ENCODE measurements around the gene ANGPTL3.
A peak's percentile ranks its signal among the peaks of the same experiment; 100 is the strongest.
"Not testable (repeated sequence)": the region's sequence is repeated elsewhere in the genome, so short reads cannot be mapped to it uniquely, and the experiment has no call there.

ANGPTL3 gene, protein sequence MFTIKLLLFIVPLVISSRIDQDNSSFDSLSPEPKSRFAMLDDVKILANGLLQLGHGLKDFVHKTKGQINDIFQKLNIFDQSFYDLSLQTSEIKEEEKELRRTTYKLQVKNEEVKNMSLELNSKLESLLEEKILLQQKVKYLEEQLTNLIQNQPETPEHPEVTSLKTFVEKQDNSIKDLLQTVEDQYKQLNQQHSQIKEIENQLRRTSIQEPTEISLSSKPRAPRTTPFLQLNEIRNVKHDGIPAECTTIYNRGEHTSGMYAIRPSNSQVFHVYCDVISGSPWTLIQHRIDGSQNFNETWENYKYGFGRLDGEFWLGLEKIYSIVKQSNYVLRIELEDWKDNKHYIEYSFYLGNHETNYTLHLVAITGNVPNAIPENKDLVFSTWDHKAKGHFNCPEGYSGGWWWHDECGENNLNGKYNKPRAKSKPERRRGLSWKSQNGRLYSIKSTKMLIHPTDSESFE

DNA sequence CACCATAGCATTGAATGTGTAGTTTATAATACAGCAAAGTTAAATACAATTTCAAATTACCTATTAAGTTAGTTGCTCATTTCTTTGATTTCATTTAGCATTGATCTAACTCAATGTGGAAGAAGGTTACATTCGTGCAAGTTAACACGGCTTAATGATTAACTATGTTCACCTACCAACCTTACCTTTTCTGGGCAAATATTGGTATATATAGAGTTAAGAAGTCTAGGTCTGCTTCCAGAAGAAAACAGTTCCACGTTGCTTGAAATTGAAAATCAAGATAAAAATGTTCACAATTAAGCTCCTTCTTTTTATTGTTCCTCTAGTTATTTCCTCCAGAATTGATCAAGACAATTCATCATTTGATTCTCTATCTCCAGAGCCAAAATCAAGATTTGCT, at the start of gene ANGPTL3:
Gene ANGPTL3, plus strand, starts transcription at position 240 of the 400 bp plus-strand sequence. Its CDS starts 47 bp downstream, at position 287.
- no peak for DNase-seq (ENCODE audit: low spot score)

DNA sequence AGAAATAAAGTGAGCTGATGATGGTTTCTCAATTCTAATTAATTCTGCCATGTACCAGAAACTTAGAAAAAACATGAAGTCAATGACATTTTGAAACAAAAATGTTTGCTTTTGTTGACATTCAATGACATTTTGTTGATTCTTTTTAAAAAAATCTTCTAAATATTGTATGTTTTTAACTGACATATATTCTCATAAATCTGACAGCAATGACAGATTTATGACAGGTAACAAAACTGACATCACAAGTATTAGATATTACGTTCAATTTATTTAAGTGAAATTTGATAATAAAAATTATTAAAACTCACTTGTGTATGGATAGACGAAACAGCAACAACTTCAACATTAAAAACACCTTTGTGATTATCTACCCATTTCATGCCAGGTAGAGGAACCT, 36.0 kb upstream of the ANGPTL3 start:
- no peak for DNase-seq (ENCODE audit: low spot score)

DNA sequence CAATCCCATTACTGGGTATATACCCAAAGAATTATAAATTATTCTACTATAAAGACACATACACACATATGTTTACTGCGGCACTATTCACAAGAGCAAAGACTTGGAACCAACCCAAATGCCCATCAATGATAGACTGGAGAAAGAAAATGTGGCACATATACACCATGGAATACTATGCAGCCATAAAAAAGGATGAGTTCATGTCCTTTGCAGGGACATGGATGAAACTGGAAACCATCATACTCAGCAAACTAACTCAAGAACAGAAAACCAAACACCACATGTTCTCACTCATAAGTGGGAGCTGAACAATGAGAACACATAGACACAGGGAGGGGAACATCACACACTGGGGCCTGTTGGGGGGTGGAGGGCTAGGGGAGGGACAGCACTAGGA, 30.1 kb upstream of the ANGPTL3 start:
- DNase-seq (ENCODE audit: low spot score), result not testable (repeated sequence)

DNA sequence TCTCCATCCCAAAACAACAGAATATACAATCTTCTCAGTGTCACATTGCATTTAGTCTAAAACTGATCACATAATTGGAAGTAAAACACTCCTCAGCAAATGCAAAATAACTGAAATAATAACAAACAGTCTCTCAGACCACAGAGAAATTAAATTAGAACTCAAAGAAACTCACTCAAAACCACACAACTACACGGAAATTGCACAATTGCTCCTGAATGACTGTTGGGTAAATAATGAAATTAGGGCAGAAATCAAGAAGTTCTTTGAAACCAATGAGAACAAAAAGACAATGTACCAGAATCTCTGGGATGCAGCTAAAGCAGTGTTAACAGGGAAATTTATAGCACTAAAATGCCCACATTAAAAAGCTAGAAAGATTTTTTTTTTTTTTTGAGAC, 29.4 kb upstream of the ANGPTL3 start:
- DNase-seq (ENCODE audit: low spot score), result not testable (repeated sequence)

DNA sequence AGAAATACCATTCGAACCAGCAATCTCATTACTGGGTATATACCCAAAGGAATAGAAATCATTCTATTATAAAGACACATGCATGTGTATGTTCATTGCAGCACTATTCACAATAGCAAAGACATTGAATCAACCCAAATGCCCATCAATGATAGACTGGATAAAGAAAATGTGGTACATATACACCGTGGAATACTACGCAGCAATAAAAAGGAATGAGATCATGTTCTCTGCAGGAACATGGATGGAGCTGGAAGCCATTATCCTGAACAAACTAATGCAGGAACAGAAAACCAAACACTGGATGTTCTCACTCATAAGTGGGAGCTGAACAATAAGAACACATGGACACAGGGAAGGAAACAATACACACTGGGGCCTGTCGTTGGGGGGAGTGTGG, 25.8 kb upstream of the ANGPTL3 start:
- DNase-seq (ENCODE audit: low spot score), result not testable (repeated sequence)

DNA sequence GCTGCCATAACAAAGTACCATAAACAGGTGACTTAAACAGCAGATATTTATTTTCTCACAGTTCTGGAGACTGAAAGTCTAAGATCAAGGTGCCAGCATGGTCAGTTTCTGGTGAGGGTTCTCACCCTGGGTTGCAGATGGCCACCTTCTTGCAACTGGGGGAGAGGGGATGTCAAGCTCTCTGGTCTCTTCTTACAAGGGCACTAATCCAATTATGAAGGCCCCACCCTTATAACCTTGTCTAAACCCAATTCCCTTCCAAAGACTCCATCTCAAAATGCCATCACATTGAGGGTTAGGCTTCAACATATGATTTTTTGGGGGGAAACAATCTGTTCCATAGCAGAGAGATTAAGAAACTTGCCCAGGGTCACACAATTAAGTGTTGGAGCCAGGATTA, 24.8 kb upstream of the ANGPTL3 start:
- no peak for DNase-seq (ENCODE audit: low spot score)

DNA sequence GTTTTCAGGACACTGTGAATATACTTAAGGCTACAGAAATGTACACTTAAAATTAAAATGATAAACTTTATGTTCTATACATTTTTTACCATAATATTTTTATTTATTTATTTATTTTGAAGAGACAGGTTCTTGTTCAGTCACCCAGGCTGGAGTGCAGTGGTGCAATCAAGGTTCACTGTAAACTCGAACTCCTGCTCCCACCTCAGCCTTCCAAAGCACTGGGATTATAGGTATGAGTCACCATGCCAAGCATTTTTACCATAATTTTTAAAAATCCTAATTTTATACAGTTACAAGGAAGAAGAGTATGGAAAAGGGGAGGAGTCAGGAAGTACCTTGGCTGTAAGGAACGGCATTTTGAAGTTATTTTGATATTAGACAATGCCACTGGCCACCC, 23.6 kb upstream of the ANGPTL3 start:
- no peak for DNase-seq (ENCODE audit: low spot score)

DNA sequence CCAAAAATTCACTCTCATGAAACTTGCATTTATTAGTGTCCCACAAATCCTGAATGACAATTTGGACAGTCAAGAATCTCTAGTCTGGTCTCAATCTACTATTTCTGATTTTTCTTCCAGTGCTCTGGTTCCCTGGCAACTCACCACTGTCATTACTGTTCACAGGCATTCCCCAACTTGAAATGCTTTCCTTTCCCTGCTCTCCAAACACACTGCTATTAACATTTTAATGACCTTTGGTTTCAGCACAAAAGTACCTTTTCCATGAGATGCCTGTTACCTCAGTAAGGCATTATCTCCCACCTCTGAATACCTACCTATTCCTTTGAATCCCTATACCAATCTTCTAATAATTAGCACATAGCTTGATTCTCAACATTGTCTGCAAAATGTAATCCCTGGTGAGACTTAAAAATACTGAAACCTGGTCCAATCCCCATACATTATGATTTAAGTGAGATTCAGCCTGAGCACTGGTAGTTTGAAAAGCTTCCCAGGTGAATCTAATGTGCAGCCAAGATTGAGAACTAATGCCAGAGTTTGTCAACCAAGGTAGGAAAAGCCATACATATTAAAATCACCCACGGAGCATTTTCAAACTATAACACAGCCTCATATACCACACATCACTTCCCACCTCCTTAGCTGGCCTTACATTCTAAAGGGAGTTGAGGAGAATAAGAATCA, 11.7 kb upstream of the ANGPTL3 start:
- no peak for DNase-seq (ENCODE audit: low spot score)

DNA sequence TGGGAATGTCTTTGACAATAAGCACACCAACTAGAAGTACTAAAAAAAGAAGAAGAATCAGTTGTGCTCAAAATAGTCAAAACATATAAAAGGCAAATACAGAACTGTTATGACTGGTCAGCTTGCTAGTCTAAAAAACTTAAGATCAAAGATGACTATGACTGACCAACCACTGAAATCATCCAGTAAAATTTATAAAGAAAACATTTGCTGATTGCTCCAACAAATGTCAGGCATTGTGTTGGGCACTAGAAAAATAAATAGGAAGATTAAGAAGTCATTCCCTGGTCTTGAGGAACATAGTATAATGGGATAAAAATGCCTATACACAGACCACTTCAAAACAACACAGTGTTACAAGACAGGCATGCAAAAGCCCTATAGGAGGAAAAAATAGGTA, 9.3 kb upstream of the ANGPTL3 start:
- DNase-seq (ENCODE audit: low spot score), result no peak

DNA sequence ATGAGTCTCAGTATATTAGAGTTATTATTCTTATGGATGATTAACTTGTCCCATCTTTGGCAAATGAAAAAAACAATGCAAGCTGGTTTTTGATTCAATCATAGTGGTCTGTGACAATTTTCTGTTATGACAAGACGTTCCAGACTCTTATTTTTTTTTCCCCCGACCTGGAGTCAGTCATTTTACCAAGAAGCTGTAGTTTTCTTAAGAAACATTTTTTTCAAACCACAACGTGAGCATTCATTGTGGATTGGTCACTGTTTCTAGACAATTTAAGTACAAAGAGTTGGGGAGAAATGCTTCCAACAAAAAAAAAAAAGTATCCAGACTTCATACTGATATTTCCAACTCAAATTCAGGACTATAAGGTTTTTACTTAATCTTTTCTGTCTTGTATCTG, 8.0 kb upstream of the ANGPTL3 start:
- no peak for DNase-seq (ENCODE audit: low spot score)

DNA sequence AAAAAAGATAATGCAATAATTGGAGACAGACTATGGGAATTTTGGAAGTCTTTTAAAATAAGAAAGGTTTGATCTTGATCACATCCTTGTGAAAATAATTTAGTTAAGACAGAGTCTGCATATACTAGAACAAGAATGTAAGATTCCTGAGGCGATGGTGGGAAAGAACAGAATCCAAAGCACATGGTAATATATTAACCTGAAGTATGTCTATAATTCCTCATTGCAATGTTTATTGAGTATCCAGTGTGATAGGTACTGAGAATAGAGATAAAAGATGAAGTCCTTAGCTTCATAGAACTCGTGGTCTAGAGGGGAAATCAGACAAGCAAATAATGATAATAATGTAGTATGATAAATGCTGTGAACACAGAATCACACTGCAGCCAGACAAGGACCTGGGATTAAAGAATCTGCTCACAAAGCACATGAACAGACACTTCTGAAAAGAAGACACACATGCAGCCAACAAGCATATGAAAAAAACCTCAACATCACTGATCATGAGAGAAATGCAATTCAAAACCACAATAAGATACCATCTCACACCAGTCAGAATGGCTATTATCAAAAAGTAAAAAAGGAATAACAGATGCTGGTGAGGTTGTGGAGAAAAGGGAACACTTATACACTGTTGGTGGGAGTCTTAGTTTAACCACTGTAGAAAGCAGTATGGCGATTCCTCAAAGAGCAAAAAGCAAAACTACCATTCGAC, 6.9 kb upstream of the ANGPTL3 start:
- no peak for DNase-seq (ENCODE audit: low spot score)

DNA sequence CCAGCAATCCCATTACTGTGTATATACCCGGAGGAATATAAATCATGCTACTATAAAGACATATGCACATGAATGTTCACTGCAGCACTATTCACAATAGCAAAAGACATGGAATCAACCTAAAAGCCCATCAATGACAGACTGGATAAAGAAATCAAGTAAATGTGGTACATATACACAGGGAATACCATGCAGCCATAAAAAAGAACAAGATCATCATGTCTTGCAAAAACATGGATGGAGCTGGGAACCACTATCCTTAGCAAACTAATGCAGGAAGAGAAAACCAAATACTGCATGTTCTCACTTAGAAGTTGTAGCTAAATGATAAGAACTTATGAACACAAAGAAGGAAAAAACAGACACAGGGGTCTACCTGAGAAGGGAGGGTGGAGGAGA, 6.4 kb upstream of the ANGPTL3 start:
- DNase-seq (ENCODE audit: low spot score), result no peak

DNA sequence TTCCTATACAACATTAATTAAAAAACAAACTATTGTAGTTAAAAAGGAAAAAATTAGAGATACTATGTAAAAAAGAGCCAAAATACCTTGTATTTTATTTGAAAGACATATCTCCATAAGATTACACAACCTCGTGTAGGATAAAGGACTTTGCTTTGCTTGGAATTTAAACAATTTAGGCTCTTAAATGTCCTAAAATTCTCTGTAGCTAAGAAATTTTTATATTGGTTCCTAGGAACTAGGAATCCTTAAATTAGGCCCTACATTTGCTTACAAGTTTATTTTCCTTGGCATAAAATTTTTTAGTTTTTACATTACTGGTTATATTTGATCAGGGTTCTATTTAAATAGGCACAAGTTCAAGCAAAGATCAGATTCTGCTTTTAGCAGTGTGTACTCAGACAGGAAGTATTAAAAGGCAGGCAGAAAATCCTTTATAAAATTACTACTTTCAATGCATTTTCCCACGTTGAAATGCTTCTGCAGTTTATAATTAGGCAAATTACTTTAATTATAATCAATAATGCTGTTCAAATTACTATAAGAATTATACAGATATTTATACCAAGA, 3.4 kb upstream of the ANGPTL3 start:
- no peak for DNase-seq (ENCODE audit: low spot score)

DNA sequence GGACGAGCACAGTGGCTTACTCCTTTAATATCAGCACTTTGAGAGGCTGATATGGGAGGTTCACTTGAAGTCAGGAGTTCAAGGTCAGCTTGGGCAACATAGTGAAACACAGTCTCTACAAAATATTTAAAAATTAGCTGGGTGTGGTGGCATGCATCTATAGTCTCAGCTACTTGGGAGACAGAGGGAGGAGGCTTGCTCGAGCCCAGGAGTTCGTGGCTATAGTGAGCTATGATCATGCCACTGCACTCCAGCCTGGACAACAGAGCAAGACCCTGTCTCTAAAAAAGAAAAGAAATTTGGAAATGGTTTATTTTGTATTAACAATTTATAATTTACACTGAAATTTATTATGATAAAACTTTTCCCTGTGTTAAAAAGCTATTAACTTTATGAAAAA, 1.7 kb upstream of the ANGPTL3 start:
- DNase-seq (ENCODE audit: low spot score), result no peak

DNA sequence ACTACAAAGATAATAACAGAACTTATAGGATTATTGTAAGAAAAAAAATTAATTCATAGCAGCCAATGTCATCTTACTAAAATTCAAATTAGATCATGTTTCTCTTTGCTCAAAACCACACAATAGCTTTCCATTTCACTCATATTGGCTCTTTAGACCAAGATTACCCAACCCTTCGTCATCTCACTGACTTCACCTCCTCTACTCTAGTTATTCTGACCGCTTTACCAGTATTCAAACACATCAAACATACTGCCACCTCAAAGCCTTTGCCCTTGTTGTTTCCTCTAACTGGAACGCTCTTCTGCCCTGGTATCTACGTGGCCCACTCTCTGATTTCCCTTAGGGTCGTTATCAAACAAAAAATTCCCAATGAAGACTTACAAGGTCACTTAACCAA, 1.7 kb downstream of the ANGPTL3 start:
- DNase-seq (ENCODE audit: low spot score), result no peak

DNA sequence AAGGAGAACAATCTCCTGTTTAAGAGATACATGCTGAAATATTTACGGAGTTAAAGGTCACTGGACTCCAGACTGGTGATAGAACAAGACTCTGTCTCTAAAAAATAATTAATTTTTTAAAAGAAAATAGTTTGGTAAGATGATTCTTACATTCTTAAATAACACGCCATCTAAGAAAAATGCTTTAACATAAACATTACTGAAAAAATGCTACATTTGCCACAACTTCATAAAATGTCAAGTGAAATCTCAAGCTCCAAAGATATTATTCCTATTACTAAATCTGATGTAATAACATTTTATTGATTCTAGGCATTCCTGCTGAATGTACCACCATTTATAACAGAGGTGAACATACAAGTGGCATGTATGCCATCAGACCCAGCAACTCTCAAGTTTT, 4.1 kb downstream of the ANGPTL3 start:
- DNase-seq (ENCODE audit: low spot score), result no peak

DNA sequence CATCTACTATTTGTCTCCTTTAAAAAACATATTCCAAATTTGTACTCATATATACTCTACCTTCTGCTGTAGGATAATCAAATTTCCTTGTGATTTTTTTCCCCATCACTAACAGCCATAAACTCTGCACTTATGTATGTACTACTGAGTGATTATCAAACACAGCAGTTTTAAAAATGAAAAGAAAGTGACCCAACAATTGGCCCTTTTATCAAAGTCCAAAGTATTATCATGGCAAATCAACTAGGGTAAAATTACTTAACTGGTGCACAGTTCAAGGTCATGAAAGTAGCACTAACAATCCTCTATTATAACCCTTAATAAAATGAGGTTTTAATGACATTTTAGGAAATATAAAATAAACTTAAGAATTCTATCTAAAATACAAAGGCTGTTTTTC, 11.6 kb downstream of the ANGPTL3 start:
- DNase-seq (ENCODE audit: low spot score), result no peak

DNA sequence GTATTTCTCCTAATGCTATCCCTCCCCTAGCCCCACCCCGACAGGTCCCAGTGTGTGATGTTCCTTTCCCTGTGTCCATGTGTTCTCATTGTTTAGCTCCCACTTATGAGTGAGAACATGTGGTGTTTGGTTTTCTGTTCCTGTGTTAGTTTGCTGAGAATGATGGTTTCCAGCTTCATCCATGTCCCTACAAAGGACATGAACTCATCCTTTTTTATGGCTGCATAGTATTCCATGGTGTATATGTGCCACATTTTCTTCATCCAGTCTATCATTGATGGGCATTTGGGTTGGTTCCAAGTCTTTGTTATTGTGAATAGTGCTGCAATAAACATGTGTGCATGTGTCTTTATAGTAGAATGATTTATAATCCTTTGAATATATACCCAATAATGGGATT, 13.3 kb downstream of the ANGPTL3 start:
- not testable (repeated sequence) for DNase-seq (ENCODE audit: low spot score)

DNA sequence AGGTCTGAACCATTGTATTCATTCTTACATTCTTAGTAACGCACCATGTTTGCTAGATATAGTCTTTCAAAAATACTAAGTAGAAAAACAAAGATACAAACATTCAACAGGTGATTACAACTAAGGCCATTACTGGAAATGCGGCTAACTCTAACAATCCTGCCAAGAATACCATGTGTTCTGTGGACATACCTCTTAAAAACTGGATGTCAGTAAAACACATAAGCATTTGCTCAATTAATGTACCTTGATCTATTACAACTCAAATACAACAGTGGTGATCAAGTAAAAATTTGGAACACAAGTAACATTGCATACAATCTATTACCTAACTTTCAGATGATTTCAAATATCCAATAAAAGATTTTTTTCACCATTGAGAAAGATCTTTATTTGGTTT, 15.4 kb downstream of the ANGPTL3 start:
- DNase-seq (ENCODE audit: low spot score), result no peak

DNA sequence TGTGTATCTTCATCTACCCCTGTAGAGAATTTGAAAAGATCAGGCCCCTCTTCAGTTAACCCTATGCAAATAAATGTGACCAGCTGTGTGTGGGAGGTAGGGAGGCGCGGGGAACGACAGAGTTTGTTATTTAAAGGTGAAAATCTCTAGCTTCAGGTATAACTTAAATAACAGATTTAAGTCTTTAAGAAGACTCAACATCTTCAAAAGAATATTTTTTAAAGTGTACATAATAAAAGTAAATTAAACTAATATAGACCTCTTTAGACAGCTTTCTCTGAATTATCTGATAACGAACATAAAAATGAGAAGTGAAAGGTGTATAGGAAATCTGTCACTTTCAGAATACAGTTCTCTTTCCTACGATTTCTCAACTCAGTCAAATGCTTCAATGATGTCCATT, 16.0 kb downstream of the ANGPTL3 start:
- DNase-seq (ENCODE audit: low spot score), result no peak

DNA sequence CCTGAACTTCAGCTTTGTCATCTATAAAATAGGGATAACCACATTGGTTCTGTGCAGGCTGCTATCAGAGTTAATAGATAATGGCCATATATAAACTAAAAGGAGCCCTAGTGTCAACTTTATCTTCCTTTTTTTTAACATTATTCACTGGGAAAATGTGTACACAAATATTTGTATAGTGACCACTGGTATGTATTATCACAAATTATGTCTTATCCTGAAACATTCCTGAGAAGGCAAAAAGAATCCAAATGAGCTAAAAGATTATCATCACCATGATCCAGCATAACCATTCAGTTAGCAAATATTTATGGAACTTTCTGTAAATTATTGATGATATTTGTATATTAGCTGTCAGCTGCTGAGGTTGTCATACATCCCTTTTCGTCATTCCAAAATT, 16.6 kb downstream of the ANGPTL3 start:
- DNase-seq (ENCODE audit: low spot score), result no peak

DNA sequence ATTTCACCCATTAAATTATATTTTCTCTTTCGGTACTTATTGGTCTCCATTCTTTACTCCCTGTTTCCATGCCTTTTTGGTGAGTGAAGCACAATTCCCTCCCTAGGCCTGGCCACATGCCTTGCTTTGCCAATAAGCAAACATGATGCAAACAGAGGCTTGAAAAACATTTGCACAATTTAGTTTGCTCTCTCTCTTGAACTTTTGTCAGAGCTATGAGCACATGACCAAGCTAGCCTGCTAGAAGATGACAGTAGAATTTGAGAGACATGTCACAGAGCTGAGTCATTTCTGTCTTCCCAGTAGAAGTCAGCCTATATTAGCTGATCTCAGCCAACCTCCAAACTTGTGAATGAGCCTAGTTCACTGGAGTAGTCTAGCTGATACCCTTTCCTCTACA, 24.6 kb downstream of the ANGPTL3 start:
- peak; percentile 3 for DNase-seq (ENCODE audit: low spot score)

DNA sequence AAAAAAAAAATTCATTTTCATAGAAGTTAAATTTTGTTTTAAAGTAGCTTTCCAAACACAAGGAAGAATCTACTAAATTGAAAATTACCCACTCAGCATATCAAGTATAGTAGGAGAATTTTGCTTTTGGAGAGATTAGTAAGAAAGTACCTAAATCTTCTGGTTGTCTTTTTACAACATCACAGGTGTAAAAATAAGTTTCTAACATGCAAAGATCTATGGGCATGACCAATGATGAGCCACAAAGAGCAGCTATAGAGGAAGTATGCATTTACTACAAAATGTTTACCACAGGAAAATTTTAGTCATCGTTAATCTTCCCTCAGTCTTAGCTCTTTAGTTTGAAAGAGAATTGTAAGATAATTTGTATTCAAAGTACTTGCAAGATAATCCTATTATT, 28.1 kb downstream of the ANGPTL3 start:
- DNase-seq (ENCODE audit: low spot score), result no peak
